Loucy (cell line): ENCODE measurements around the gene ANKS3.

Source experiments
- H2AFZ ChIP-seq: fragments of 200-600 bp; sonication (generic); 2 replicates; pipeline ENCODE4 v1.6.0; 2016; ENCODE audit warnings: antibody characterized with exemption, mild to moderate bottlenecking, low read length, moderate library complexity
- H3F3A ChIP-seq: fragments of 200-600 bp; 2 replicates; pipeline ENCODE4 v1.6.0; 2016; ENCODE audit warnings: antibody characterized with exemption, low read depth, mild to moderate bottlenecking
- H3K27me3 ChIP-seq: fragments of 200-600 bp; sonication (generic); 2 replicates; pipeline ENCODE4 v1.6.1; 2014; ENCODE audit warnings: low read length, mild to moderate bottlenecking; ENCODE audit not compliant: insufficient read depth, poor library complexity, severe bottlenecking
- H3K36me3 ChIP-seq: fragments of 200-600 bp; sonication (generic); 2 replicates; pipeline ENCODE4 v1.6.1; 2016; ENCODE audit warnings: low read length; ENCODE audit not compliant: insufficient read depth
- H3K4me1 ChIP-seq: fragments of 200-600 bp; sonication (generic); 2 replicates; pipeline ENCODE4 v1.5.1; 2014; ENCODE audit warnings: low read length, mild to moderate bottlenecking; ENCODE audit not compliant: insufficient read depth, poor library complexity, severe bottlenecking
- H3K4me2 ChIP-seq: fragments of 200-600 bp; sonication (generic); 2 replicates; pipeline ENCODE4 v1.6.0; 2014; ENCODE audit warnings: antibody characterized with exemption, low read length, low read depth, mild to moderate bottlenecking; ENCODE audit not compliant: poor library complexity, severe bottlenecking
- H3K4me3 ChIP-seq: fragments of 200-600 bp; sonication (generic); 2 replicates; pipeline ENCODE4 v1.5.1; 2014; ENCODE audit warnings: low read length, mild to moderate bottlenecking, mixed read lengths; ENCODE audit not compliant: poor library complexity, severe bottlenecking
- H3K79me2 ChIP-seq: fragments of 200-600 bp; sonication (generic); 2 replicates; pipeline ENCODE4 v1.6.1; 2014; ENCODE audit warnings: low read length; ENCODE audit not compliant: insufficient read depth
- H3K9ac ChIP-seq: fragments of 200-600 bp; sonication (generic); 2 replicates; pipeline ENCODE4 v1.6.0; 2014; ENCODE audit warnings: mild to moderate bottlenecking, low read depth, low read length, moderate library complexity; ENCODE audit not compliant: poor library complexity, severe bottlenecking
- H3K9me2 ChIP-seq: fragments of 200-600 bp; sonication (generic); replicated peaks from 2 replicates; pipeline ENCODE4 v1.6.1; 2016; ENCODE audit warnings: low read depth, low read length, mixed read lengths
- H3K9me3 ChIP-seq: fragments of 200-600 bp; sonication (generic); 2 replicates; pipeline ENCODE4 v1.6.1; 2014; ENCODE audit warnings: mild to moderate bottlenecking, antibody characterized with exemption, low read length, low read depth; ENCODE audit not compliant: insufficient read depth
- H4K20me1 ChIP-seq: fragments of 200-600 bp; sonication (generic); 2 replicates; pipeline ENCODE4 v1.6.0; 2014; ENCODE audit warnings: antibody characterized with exemption, low read length, mild to moderate bottlenecking; ENCODE audit not compliant: insufficient read depth, poor library complexity, severe bottlenecking
- EZH2phosphoT487 ChIP-seq: fragments of 200-600 bp; IDR thresholded peaks from 2 replicates; pipeline ENCODE4 v1.6.1; 2018; ENCODE audit warnings: antibody characterized with exemption, mild to moderate bottlenecking, moderate library complexity, borderline replicate concordance
- TF ChIP-seq, protein P1 (sequence below): fragments of 200-600 bp; sonication (generic); conservative IDR thresholded peaks from 2 replicates; pipeline ENCODE4 v1.5.1; 2014; ENCODE audit warnings: mild to moderate bottlenecking, antibody characterized with exemption, low read length

Gene ANKS3

DNA sequence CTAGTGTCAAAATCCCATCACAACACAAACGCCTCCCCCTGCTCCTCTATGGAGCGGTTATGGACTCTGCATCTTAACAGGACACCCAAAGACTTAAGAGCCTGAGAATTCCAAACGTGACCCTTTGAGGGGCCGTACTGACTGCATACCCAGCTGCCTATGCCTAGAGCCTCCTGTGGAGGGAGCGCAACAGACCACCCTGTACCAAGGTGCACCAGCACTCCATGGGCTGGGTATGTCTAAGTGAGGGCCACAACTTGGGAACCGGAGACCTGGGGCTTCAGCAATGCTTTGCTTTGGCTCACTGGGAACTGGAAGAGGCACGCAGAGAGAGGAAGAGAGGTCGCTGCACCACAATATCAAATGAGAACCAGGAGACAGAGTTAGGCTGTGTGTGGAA, 5.4 kb downstream of the ANKS3 start:
- no peaks in the 10 kb centered on the region for H4K20me1 ChIP-seq
- H3F3A ChIP-seq = no peaks in the 10 kb centered on the region
- no peak overlapping the region for H3K4me3 ChIP-seq
- H2AFZ ChIP-seq = no peak overlapping the region
- no peak overlapping the region for H3K9ac ChIP-seq
- no peaks in the 10 kb centered on the region for H3K79me2 ChIP-seq
- no peaks in the 10 kb centered on the region for H3K36me3 ChIP-seq
- no peaks in the 10 kb centered on the region for H3K27me3 ChIP-seq
- H3K4me2 ChIP-seq = no peak overlapping the region
- H3K9me3 ChIP-seq = no peaks in the 10 kb centered on the region
- no peaks in the 10 kb centered on the region for H3K4me1 ChIP-seq
- TF ChIP-seq, protein P1, sequence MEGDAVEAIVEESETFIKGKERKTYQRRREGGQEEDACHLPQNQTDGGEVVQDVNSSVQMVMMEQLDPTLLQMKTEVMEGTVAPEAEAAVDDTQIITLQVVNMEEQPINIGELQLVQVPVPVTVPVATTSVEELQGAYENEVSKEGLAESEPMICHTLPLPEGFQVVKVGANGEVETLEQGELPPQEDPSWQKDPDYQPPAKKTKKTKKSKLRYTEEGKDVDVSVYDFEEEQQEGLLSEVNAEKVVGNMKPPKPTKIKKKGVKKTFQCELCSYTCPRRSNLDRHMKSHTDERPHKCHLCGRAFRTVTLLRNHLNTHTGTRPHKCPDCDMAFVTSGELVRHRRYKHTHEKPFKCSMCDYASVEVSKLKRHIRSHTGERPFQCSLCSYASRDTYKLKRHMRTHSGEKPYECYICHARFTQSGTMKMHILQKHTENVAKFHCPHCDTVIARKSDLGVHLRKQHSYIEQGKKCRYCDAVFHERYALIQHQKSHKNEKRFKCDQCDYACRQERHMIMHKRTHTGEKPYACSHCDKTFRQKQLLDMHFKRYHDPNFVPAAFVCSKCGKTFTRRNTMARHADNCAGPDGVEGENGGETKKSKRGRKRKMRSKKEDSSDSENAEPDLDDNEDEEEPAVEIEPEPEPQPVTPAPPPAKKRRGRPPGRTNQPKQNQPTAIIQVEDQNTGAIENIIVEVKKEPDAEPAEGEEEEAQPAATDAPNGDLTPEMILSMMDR = no peak
- TF ChIP-seq EZH2phosphoT487 = no peak
- H3K9me2 ChIP-seq = no peaks in the 10 kb centered on the region

DNA sequence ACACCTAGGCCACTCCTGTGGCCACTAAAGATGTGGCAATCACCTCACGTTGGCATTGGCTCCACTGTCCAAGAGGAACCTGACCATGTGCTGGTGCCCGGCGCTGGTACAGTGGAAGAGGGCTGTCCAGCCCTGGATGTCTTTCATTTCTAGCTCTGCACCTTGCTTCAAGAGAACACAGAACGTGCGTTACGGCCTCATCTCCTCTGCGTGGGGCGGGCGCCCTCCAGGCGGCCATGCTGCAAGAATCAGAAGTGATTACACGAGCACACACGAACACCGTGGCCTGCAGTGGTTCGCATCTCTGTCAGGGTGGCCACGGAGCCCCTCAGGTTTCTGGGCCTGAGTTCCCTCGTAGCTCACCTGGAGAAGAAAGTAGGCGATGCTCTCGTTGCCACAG, 7.5 kb downstream of the ANKS3 start:
- Histone ChIP-seq H3K4me2 (no peak overlapping the region), H3F3A (no peaks in the 10 kb centered on the region), H3K4me3 (no peak overlapping the region), H3K9ac (no peak overlapping the region), H3K36me3 (no peaks in the 10 kb centered on the region), H3K9me3 (no peaks in the 10 kb centered on the region), H3K79me2 (no peaks in the 10 kb centered on the region), H3K27me3 (no peaks in the 10 kb centered on the region), H3K9me2 (no peaks in the 10 kb centered on the region), H4K20me1 (no peaks in the 10 kb centered on the region), H2AFZ (no peak overlapping the region), H3K4me1 (no peaks in the 10 kb centered on the region)
- TF ChIP-seq, protein P1 = no peak
- TF ChIP-seq EZH2phosphoT487 = no peak

DNA sequence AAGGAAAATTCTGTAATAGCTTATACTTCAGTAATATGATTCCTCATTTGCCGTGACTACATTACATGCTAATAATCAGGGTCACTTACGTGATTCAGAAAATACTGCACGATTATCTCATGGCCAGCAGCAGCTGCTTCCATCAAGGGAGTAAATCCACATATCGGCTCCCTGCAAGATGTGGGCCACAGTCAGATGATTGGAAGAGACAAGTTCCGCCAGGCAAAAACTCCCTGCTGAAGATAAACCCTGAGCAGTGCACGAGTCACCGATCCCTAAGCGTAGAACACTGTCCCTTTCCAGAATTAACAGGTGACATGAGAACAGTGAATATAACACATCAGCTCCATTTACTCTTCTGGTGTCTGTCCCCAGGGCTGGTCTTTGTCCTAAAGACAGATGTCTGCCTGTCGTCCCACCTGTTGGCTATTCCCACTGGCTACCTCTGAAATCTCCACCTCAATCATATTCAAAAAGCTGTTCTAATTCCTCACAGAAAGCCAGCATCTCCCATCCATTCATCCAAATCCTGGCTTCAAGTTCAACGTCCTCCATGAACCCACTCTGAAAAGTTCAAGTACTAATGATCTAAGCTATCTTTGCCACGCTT, 9.3 kb downstream of the ANKS3 start:
- Histone ChIP-seq H3K9me2 (no peaks in the 10 kb centered on the region), H3K9me3 (no peaks in the 10 kb centered on the region), H3K36me3 (no peaks in the 10 kb centered on the region), H3F3A (no peaks in the 10 kb centered on the region), H2AFZ (no peak overlapping the region), H3K27me3 (no peaks in the 10 kb centered on the region), H4K20me1 (no peaks in the 10 kb centered on the region), H3K4me1 (no peaks in the 10 kb centered on the region), H3K79me2 (no peaks in the 10 kb centered on the region), H3K4me2 (no peak overlapping the region), H3K9ac (no peak overlapping the region), H3K4me3 (no peak overlapping the region)
- TF ChIP-seq, protein P1 = no peak
- TF ChIP-seq EZH2phosphoT487 = no peak
